Activated naive CD4-positive, alpha-beta T cell treated with anti-CD3 and anti-CD28 coated beads, Interleukin-2, amount 50 U/mL, for 16 hours (primary cell): ENCODE results near the gene KLHDC7B.

Experiments used
- DNase-seq: peaks from one replicate; pipeline ENCODE4 v3.0.0-alpha.2; 2020

KLHDC7B gene

GRCh38 chr22:50576070-50576469, 30.4 kb downstream of the KLHDC7B start:
- no peak for DNase-seq

- DNase-seq = no peak
Measured at GRCh38 chr22:50576806-50577696, 31.4 kb downstream of the KLHDC7B start.

GRCh38 chr22:50577697-50577986, 31.9 kb downstream of the KLHDC7B start:
- no peak for DNase-seq

GRCh38 chr22:50577987-50578775, 32.5 kb downstream of the KLHDC7B start, which contains the start of gene CPT1B:
TSS of gene CPT1B (minus strand) at chr22:50578427. CDS start at chr22:50577915, 512 bp downstream.
- no peak for DNase-seq

- no peak for DNase-seq
Measured at GRCh38 chr22:50578776-50579310, 33.1 kb downstream of the KLHDC7B start.

- no peak for DNase-seq
Measured at GRCh38 chr22:50579752-50580151, 34.1 kb downstream of the KLHDC7B start.

GRCh38 chr22:50581031-50581949, 35.6 kb downstream of the KLHDC7B start:
- DNase-seq = no peak

GRCh38 chr22:50581950-50582492, 36.3 kb downstream of the KLHDC7B start:
- DNase-seq = peak; percentile 33

GRCh38 chr22:50582493-50583293, 37.0 kb downstream of the KLHDC7B start, which contains the start of gene CHKB:
TSS of gene CHKB (minus strand) at chr22:50582849. CDS start at chr22:50582781, 68 bp downstream.
- peak; percentile 99 for DNase-seq

- DNase-seq = no peak
Measured at GRCh38 chr22:50583294-50583861, 37.7 kb downstream of the KLHDC7B start.

- DNase-seq = no peak
Measured at GRCh38 chr22:50584106-50585096, 38.7 kb downstream of the KLHDC7B start.

GRCh38 chr22:50585238-50585637, 39.5 kb downstream of the KLHDC7B start:
- DNase-seq = no peak

- no peak for DNase-seq
Measured at GRCh38 chr22:50585781-50586180, 40.1 kb downstream of the KLHDC7B start.

GRCh38 chr22:50586416-50586815, 40.7 kb downstream of the KLHDC7B start:
- no peak for DNase-seq

- DNase-seq = no peak
Measured at GRCh38 chr22:50587407-50587806, 41.7 kb downstream of the KLHDC7B start.

- no peak for DNase-seq
Measured at GRCh38 chr22:50595189-50595588, 49.5 kb downstream of the KLHDC7B start.

GRCh38 chr22:50597097-50597496, 51.4 kb downstream of the KLHDC7B start:
- no peak for DNase-seq

- peak; percentile 63 for DNase-seq
Measured at GRCh38 chr22:50599816-50600455, 54.2 kb downstream of the KLHDC7B start.

GRCh38 chr22:50600538-50600937, 54.8 kb downstream of the KLHDC7B start, which contains the start of gene MAPK8IP2:
TSS of gene MAPK8IP2 (plus strand) at chr22:50600793. CDS start at chr22:50600819, 26 bp downstream.
- no peak for DNase-seq
